Keratinocyte (primary cell): ENCODE results near the gene SLC9A3. TPM values are rescaled to one million over a fixed set of nuclear protein-coding genes. Genes with fewer than 3 reads are reported as not detected.

Experiments
- DNase-seq: peaks from one replicate; pipeline ENCODE4 v3.0.0-alpha.2; 2011; ENCODE audit warnings: low read depth, missing footprints, low spot score
- FAIRE-seq: peaks from 2 replicates; lab custom pipeline; 2011; peaks lifted over from hg19 to GRCh38; lab: Jason Lieb, UNC
- H2AFZ ChIP-seq: 2 replicates; pipeline ENCODE4 v1.6.0; 2012; ENCODE audit warnings: low read length, control low read depth, inconsistent platforms; ENCODE audit not compliant: control insufficient read depth
- H3K27ac ChIP-seq: 2 replicates; pipeline ENCODE4 v1.5.1; 2011; ENCODE audit warnings: low read length; ENCODE audit not compliant: control insufficient read depth, insufficient read depth
- H3K27me3 ChIP-seq: 3 replicates; pipeline ENCODE4 v1.6.0; 2011; ENCODE audit warnings: low read length; ENCODE audit not compliant: control insufficient read depth, insufficient read depth; ENCODE audit errors: extremely low read depth
- H3K36me3 ChIP-seq, 2 experiments: 2 replicates in 1 of 2; 3 replicates in 1 of 2; pipeline ENCODE4 v1.5.1; 2011; ENCODE audit warnings: low read length in 2 of 2, mild to moderate bottlenecking in 1 of 2; ENCODE audit not compliant: control insufficient read depth in 2 of 2, insufficient read depth in 2 of 2; ENCODE audit errors: extremely low read depth in 1 of 2
- H3K4me1 ChIP-seq: 3 replicates; pipeline ENCODE4 v1.5.1; 2011; ENCODE audit warnings: low read length; ENCODE audit not compliant: control insufficient read depth, insufficient read depth; ENCODE audit errors: extremely low read depth
- H3K4me2 ChIP-seq: 3 replicates; pipeline ENCODE4 v1.6.0; 2011; ENCODE audit warnings: low read depth, low read length; ENCODE audit not compliant: control insufficient read depth, insufficient read depth; ENCODE audit errors: extremely low read depth
- H3K4me3 ChIP-seq, 3 experiments: fragments of 200-600 bp in 1 of 3; sonication (generic) in 1 of 3; 2 replicates in 2 of 3; 3 replicates in 1 of 3; pipeline ENCODE4 v1.5.1; 2011 to 2016; ENCODE audit warnings: low read length in 3 of 3, mild to moderate bottlenecking in 3 of 3, control low read depth in 2 of 3, inconsistent platforms in 1 of 3, low read depth in 1 of 3, mixed read lengths in 1 of 3, mixed run types in 1 of 3, moderate library complexity in 1 of 3; ENCODE audit not compliant: control insufficient read depth in 2 of 3, insufficient read depth in 2 of 3; ENCODE audit errors: extremely low read depth in 1 of 3
- H3K79me2 ChIP-seq: 2 replicates; pipeline ENCODE4 v1.6.0; 2012; ENCODE audit warnings: low read length; ENCODE audit not compliant: control insufficient read depth, insufficient read depth
- H3K9ac ChIP-seq: 3 replicates; pipeline ENCODE4 v1.6.0; 2011; ENCODE audit warnings: low read length; ENCODE audit not compliant: control insufficient read depth, insufficient read depth; ENCODE audit errors: extremely low read depth
- H3K9me1 ChIP-seq: 3 replicates; pipeline ENCODE4 v1.6.0; 2011; ENCODE audit warnings: low read length; ENCODE audit not compliant: control insufficient read depth, insufficient read depth; ENCODE audit errors: extremely low read depth
- H3K9me3 ChIP-seq: 2 replicates; pipeline ENCODE4 v1.5.1; 2012; ENCODE audit warnings: low read depth, low read length; ENCODE audit not compliant: control insufficient read depth
- H4K20me1 ChIP-seq: 3 replicates; pipeline ENCODE4 v1.6.0; 2011; ENCODE audit warnings: low read length; ENCODE audit not compliant: control insufficient read depth, insufficient read depth; ENCODE audit errors: extremely low read depth
- EZH2 ChIP-seq: IDR thresholded peaks from one replicate; pipeline ENCODE4 v1.6.1; 2012; ENCODE audit warnings: inconsistent platforms, mild to moderate bottlenecking, low read length, moderate library complexity
- dilution Hi-C: fragments of 300-500 bp; cut with MboI; formaldehyde crosslinking; loops from one replicate; pipeline ENCODE4 v1.7.0; 2020; ENCODE audit warnings: low sequenced_read_pairs; ENCODE audit not compliant: extremely low pct_ligation_motif_present
- polyA plus RNA-seq, 5 experiments: library from polyadenylated mRNA; depleted of rRNA in 3 of 5; stranded (reverse) in 3 of 5; stranded (forward) in 1 of 5; unstranded in 1 of 5; fragments of >200 nt; gene quantifications; 1 replicate in 1 of 5; 2 replicates in 3 of 5; 3 replicates in 1 of 5; pipeline versions ENCODE4 v1.2.1 to v1.2.3, GENCODE V29; 2011 to 2012; ENCODE audit warnings: missing spikeins in 2 of 5, low read depth in 1 of 5, low replicate concordance in 1 of 5
- TF ChIP-seq, protein P1 (sequence below), 3 experiments: IDR thresholded peaks in 1 of 3; conservative IDR thresholded peaks in 1 of 3; optimal IDR thresholded peaks in 1 of 3; 2 replicates in 2 of 3; 3 replicates in 1 of 3; pipeline versions ENCODE3 to v1.5.1; 2011; ENCODE audit warnings: low read length in 3 of 3, mild to moderate bottlenecking in 3 of 3, moderate library complexity in 2 of 3, control low read depth in 1 of 3, inconsistent platforms in 1 of 3; ENCODE audit not compliant: insufficient read depth in 2 of 3; ENCODE audit errors: extremely low read depth in 1 of 3

SLC9A3 gene
- polyA plus RNA-seq, 1 donor (not counting 4 experiments of a cell fraction or from before 2014, with no cell fraction given) = 0.55 TPM

DNA sequence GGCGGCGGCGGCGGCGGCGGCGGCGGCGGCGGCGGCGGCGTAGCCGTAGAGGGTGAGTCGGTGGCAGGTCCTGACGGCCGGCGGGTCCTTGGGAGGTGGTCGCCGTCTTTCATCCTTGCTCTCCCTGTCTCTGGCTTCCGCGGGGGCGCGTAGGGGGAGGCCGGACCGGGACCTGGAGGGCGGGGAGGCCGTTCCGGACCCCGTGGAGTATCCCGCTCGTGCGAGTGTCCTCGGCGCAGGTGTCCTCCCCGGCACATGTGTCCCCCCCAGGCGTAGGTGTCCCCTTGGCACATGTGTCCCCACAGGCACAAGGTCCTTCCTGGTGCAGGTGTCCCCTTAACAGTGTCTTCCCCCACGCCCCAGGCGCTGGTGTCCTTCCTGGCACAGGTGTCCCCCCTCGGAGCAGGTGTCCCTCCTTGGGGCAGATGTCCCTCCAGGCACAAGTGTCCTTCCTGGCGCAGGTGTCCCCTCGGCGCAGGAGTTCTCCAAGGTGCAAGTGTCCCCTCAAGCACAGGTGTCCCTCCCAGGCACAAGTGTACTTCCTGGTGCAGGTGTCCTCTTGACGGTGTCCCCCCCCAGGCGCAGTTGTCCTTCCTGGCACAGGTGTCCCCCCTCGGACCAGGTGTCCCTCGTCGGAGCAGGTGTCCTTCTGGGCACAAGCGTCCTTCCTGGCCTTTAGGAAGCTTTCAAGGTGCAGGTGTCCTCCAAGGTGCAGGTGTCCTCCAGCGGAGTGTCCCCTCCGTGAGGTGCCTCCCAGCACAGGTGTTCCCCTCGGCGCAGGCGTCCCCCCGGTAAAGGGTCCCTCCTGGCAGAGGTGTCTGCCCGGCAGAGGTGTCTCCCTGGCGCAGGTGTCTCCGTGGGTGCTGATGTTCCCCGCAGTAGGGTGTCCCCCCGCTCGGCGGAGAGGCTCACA lies 80.8 kb downstream of the SLC9A3 start:
- Histone ChIP-seq H3K9me3 (no peaks in the 10 kb centered on the region), H4K20me1 (no peaks in the 10 kb centered on the region), H3K36me3 (peaks cover 11 to 15% of the 10 kb centered on the region in 2 experiments), H3K27ac (peak overlapping the region; percentile 37), H3K27me3 (no peaks in the 10 kb centered on the region), H3K4me3 (peak overlapping the region; percentile 66 to 94 (median 88)), H2AFZ (peak overlapping the region; percentile 62), H3K9me1 (no peaks in the 10 kb centered on the region), H3K4me1 (peaks cover 16% of the 10 kb centered on the region), H3K4me2 (peak overlapping the region; percentile 75), H3K9ac (peak overlapping the region; percentile 81), H3K79me2 (peaks cover 24% of the 10 kb centered on the region)
- TF ChIP-seq EZH2 = no peak
- TF ChIP-seq, protein P1, sequence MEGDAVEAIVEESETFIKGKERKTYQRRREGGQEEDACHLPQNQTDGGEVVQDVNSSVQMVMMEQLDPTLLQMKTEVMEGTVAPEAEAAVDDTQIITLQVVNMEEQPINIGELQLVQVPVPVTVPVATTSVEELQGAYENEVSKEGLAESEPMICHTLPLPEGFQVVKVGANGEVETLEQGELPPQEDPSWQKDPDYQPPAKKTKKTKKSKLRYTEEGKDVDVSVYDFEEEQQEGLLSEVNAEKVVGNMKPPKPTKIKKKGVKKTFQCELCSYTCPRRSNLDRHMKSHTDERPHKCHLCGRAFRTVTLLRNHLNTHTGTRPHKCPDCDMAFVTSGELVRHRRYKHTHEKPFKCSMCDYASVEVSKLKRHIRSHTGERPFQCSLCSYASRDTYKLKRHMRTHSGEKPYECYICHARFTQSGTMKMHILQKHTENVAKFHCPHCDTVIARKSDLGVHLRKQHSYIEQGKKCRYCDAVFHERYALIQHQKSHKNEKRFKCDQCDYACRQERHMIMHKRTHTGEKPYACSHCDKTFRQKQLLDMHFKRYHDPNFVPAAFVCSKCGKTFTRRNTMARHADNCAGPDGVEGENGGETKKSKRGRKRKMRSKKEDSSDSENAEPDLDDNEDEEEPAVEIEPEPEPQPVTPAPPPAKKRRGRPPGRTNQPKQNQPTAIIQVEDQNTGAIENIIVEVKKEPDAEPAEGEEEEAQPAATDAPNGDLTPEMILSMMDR (optimal IDR thresholded peaks at IDR 0.05 in 1 of 3, IDR thresholded peaks at IDR 0.05 in 1 of 3, conservative IDR thresholded peaks at IDR 0.05 in 1 of 3; ENCODE audit: extremely low read depth in 1 of 3, insufficient read depth in 2 of 3, low read length in 3 of 3) = no peak
- dilution Hi-C loops = no loop called here
- no peak for FAIRE-seq
- no peak for DNase-seq

DNA sequence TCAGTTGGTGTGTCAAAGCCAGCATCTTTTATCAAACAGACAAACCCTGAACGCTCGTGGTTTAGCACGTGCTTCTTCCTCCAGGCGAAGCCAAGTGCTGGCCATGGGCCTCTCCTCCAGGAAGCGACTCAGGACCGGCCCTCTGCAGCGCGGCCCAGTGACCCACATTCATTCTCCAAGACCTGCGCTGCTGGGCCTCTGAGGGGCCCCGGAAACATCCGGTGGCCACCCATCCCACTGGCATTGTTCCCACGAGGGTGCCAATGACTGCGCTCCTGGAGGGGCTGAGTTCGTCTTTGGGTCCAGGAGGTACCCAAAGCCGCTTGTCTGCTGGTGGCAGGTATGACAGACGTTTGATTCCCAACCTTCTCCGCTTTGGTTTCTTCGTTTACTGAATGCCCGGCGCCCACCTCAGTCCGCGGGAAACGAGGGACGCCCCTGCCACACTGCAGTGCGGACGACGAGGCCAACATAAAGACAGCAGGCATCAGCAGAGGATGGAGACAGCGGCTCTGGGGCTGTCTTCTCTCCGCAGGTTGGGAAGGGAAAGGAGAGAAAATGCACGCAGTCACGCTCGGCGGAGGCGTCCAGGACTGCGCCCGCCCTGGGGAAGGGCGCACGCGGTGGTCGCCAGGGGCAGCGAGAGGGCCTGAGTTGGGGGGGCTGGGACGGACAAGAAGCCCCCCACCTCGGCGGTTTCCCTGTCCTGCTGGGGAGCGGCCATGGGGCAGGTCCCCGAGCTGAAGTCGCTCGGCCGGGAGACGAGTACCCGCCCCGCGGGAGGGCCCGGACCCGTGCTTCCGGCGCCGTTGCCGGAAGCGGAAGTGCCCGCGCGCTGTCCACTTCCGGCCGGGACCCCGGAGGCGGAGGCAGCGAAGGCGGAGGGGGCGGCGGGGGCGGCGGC lies 81.7 kb downstream of the SLC9A3 start, which contains the start of gene EXOC3:
TSS of gene EXOC3 (plus strand) at position 842 of the 904 bp plus-strand sequence. CDS start 3,030 bp downstream, outside the sequence.
- H3K79me2 ChIP-seq = peaks cover 20% of the 10 kb centered on the region
- DNase-seq = no peak

More for the DNA sequence above, 81.7 kb downstream of the SLC9A3 start, which contains the start of gene EXOC3:
- FAIRE-seq = no peak
- no peaks in the 10 kb centered on the region for H3K9me3 ChIP-seq
- no peaks in the 10 kb centered on the region for H4K20me1 ChIP-seq
- no peaks in the 10 kb centered on the region for H3K9me1 ChIP-seq
- no peak for TF ChIP-seq EZH2
- H2AFZ ChIP-seq = peak within 1 kb of the TSS; percentile 91
- peak within 1 kb of the TSS; percentile 60 for H3K27ac ChIP-seq
- peak within 1 kb of the TSS; percentile 81 for H3K9ac ChIP-seq
- H3K36me3 ChIP-seq = peaks cover 2 to 6% of the 10 kb centered on the region in 2 experiments
- dilution Hi-C loops = no loop called here
- peak within 1 kb of the TSS; percentile 91 for H3K4me2 ChIP-seq
- H3K4me3 ChIP-seq = peak within 1 kb of the TSS; percentile 66 to 94 (median 88)
- H3K27me3 ChIP-seq = no peaks in the 10 kb centered on the region
- peaks cover 16% of the 10 kb centered on the region for H3K4me1 ChIP-seq
